Measurements from ENCODE around the gene SLC5A4. TPM values are rescaled to one million over a fixed set of nuclear protein-coding genes. Genes with fewer than 3 reads are reported as not detected.

The SLC5A4 gene
- total and polyA plus RNA-seq, 4 donors: 0.03 to 0.75 (median 0.19) TPM

DNA sequence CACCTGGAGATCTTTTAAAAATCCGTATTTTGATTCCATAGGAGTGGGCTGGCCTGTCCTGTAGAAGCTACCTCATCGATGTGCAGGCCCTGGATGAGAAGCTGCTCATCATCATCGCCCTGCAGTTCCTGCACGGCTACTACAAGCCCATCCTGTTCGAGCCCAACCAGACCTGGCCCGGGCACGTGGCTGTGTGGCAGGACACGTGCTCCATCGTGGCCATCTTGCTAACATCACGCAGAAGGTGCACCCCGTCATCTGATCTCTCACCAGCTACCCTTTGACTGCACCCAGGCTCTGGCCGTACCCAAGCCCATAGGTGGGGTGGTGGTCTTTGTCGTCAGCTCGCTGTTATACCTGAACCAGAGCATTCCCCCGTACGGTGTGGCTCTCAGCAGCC, 14.2 kb upstream of the SLC5A4 start:
- H3K4me1 ChIP-seq (ENCODE audit: control insufficient read depth in 4 of 4, insufficient read depth in 4 of 4, low read length in 3 of 4): peaks cover 0 to 7% (median 3%) of the 10 kb centered on the region in 4 donors
- no peaks in the 10 kb centered on the region for H3K27me3 ChIP-seq (ENCODE audit: control insufficient read depth in 4 of 4, insufficient read depth in 4 of 4, low read length in 3 of 4)
- no peak for DNase-seq (ENCODE audit: low spot score)
- no peak overlapping the region for H3K4me3 ChIP-seq (ENCODE audit: low read depth in 1 of 3, low read length in 3 of 3)
- no peak overlapping the region for H3K9ac ChIP-seq (ENCODE audit: low read depth in 1 of 2, low read length in 2 of 2)
- TF ChIP-seq RXRA (IDR thresholded peaks at IDR 0.05): no peak
- no peak for TF ChIP-seq FOXA1 (IDR thresholded peaks at IDR 0.05)
- no peak for TF ChIP-seq TAF1 (conservative IDR thresholded peaks at IDR 0.05)
- no peak for TF ChIP-seq NR2F2 (IDR thresholded peaks at IDR 0.05)
- no peak for TF ChIP-seq HNF4G (IDR thresholded peaks at IDR 0.05)
- no peak for TF ChIP-seq HNF4A (conservative IDR thresholded peaks at IDR 0.05)
- TF ChIP-seq, protein P1, sequence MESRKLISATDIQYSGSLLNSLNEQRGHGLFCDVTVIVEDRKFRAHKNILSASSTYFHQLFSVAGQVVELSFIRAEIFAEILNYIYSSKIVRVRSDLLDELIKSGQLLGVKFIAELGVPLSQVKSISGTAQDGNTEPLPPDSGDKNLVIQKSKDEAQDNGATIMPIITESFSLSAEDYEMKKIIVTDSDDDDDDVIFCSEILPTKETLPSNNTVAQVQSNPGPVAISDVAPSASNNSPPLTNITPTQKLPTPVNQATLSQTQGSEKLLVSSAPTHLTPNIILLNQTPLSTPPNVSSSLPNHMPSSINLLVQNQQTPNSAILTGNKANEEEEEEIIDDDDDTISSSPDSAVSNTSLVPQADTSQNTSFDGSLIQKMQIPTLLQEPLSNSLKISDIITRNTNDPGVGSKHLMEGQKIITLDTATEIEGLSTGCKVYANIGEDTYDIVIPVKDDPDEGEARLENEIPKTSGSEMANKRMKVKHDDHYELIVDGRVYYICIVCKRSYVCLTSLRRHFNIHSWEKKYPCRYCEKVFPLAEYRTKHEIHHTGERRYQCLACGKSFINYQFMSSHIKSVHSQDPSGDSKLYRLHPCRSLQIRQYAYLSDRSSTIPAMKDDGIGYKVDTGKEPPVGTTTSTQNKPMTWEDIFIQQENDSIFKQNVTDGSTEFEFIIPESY (IDR thresholded peaks at IDR 0.05): no peak
- no peak for TF ChIP-seq FOXA2 (IDR thresholded peaks at IDR 0.05)
- no peak for TF ChIP-seq EGR1 (IDR thresholded peaks at IDR 0.05; ENCODE audit: low read depth in 2 of 2)
- TF ChIP-seq GABPA (IDR thresholded peaks at IDR 0.05 in 1 of 2, conservative IDR thresholded peaks at IDR 0.05 in 1 of 2): no peak
- TF ChIP-seq, protein P2, sequence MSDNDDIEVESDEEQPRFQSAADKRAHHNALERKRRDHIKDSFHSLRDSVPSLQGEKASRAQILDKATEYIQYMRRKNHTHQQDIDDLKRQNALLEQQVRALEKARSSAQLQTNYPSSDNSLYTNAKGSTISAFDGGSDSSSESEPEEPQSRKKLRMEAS (IDR thresholded peaks at IDR 0.05): no peak
- no peak for TF ChIP-seq RAD21 (IDR thresholded peaks at IDR 0.05)
- TF ChIP-seq YY1 (IDR thresholded peaks at IDR 0.05): no peak
- no peak for TF ChIP-seq SP1 (IDR thresholded peaks at IDR 0.05)
- TF ChIP-seq, protein P3, sequence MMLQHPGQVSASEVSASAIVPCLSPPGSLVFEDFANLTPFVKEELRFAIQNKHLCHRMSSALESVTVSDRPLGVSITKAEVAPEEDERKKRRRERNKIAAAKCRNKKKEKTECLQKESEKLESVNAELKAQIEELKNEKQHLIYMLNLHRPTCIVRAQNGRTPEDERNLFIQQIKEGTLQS (IDR thresholded peaks at IDR 0.05): no peak
- 88% methylated on average over 16 of the region's 16 CpGs for WGBS
- H3K9me3 ChIP-seq (ENCODE audit: control insufficient read depth in 4 of 4, low read length in 3 of 4): no peaks in the 10 kb centered on the region
- H3K36me3 ChIP-seq (ENCODE audit: control insufficient read depth in 4 of 4, insufficient read depth in 3 of 4, low read depth in 1 of 4, low read length in 3 of 4): no peaks in the 10 kb centered on the region
- no peak overlapping the region for H3K27ac ChIP-seq (ENCODE audit: low read depth in 1 of 2, low read length in 2 of 2)

DNA sequence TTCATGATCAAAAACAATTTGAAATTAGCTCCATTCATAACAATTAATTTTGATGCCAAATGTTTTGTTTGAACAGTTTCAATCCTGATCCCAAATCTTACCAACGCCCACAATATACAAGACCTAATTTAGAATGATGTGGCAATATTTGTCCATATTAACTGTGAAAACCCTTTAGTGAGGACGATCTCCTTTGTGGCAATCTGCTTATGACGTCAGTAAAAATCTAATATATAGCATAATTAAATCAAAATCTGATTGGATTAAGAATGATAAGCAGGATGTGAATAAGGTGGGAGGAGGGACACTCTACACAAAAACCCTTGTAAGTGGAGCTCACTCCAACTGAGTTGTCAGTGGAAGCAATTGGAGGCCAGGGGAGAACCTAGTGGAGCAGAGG, 11.9 kb upstream of the SLC5A4 start:
- no peak overlapping the region for H3K9ac ChIP-seq (ENCODE audit: low read depth in 1 of 2, low read length in 2 of 2)
- DNase-seq (ENCODE audit: low spot score): no peak
- H3K27ac ChIP-seq (ENCODE audit: low read depth in 1 of 2, low read length in 2 of 2): no peak overlapping the region
- H3K27me3 ChIP-seq (ENCODE audit: control insufficient read depth in 4 of 4, insufficient read depth in 4 of 4, low read length in 3 of 4): no peaks in the 10 kb centered on the region
- H3K4me1 ChIP-seq (ENCODE audit: control insufficient read depth in 4 of 4, insufficient read depth in 4 of 4, low read length in 3 of 4): peaks cover 0 to 7% (median 3%) of the 10 kb centered on the region in 4 donors
- WGBS: 38% methylated on average over 3 of the region's 3 CpGs
- no peaks in the 10 kb centered on the region for H3K9me3 ChIP-seq (ENCODE audit: control insufficient read depth in 4 of 4, low read length in 3 of 4)
- no peaks in the 10 kb centered on the region for H3K36me3 ChIP-seq (ENCODE audit: control insufficient read depth in 4 of 4, insufficient read depth in 3 of 4, low read depth in 1 of 4, low read length in 3 of 4)
- TF ChIP-seq EGR1 (IDR thresholded peaks at IDR 0.05; ENCODE audit: low read depth in 2 of 2): no peak
- TF ChIP-seq, protein P1 (IDR thresholded peaks at IDR 0.05): no peak
- no peak for TF ChIP-seq RAD21 (IDR thresholded peaks at IDR 0.05)
- no peak for TF ChIP-seq FOXA2 (IDR thresholded peaks at IDR 0.05)
- no peak for TF ChIP-seq TAF1 (conservative IDR thresholded peaks at IDR 0.05)
- TF ChIP-seq, protein P4, sequence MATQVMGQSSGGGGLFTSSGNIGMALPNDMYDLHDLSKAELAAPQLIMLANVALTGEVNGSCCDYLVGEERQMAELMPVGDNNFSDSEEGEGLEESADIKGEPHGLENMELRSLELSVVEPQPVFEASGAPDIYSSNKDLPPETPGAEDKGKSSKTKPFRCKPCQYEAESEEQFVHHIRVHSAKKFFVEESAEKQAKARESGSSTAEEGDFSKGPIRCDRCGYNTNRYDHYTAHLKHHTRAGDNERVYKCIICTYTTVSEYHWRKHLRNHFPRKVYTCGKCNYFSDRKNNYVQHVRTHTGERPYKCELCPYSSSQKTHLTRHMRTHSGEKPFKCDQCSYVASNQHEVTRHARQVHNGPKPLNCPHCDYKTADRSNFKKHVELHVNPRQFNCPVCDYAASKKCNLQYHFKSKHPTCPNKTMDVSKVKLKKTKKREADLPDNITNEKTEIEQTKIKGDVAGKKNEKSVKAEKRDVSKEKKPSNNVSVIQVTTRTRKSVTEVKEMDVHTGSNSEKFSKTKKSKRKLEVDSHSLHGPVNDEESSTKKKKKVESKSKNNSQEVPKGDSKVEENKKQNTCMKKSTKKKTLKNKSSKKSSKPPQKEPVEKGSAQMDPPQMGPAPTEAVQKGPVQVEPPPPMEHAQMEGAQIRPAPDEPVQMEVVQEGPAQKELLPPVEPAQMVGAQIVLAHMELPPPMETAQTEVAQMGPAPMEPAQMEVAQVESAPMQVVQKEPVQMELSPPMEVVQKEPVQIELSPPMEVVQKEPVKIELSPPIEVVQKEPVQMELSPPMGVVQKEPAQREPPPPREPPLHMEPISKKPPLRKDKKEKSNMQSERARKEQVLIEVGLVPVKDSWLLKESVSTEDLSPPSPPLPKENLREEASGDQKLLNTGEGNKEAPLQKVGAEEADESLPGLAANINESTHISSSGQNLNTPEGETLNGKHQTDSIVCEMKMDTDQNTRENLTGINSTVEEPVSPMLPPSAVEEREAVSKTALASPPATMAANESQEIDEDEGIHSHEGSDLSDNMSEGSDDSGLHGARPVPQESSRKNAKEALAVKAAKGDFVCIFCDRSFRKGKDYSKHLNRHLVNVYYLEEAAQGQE (IDR thresholded peaks at IDR 0.05): no peak
- no peak for TF ChIP-seq FOXA1 (IDR thresholded peaks at IDR 0.05)
- no peak for TF ChIP-seq HNF4A (conservative IDR thresholded peaks at IDR 0.05)
- no peak for TF ChIP-seq SP1 (IDR thresholded peaks at IDR 0.05)
- TF ChIP-seq NR2F2 (IDR thresholded peaks at IDR 0.05): no peak
- no peak for TF ChIP-seq YY1 (IDR thresholded peaks at IDR 0.05)
- no peak for TF ChIP-seq HNF4G (IDR thresholded peaks at IDR 0.05)
- no peak for TF ChIP-seq RXRA (IDR thresholded peaks at IDR 0.05)
- H3K4me3 ChIP-seq (ENCODE audit: low read depth in 1 of 3, low read length in 3 of 3): no peak overlapping the region

Measured in liver (tissue), 9 donors.